GM21619 (cell line): ENCODE results near the gene TRIM38.
"Not testable (repeated sequence)": the region's sequence is repeated elsewhere in the genome, so short reads cannot be mapped to it uniquely, and the experiment has no call there.

Source experiments
- ATAC-seq: cut with Tn5 transposase; IDR thresholded peaks from one replicate; pipeline ENCODE4 v1.9.1; 2021; ENCODE audit not compliant: unreplicated experiment

Gene TRIM38, protein sequence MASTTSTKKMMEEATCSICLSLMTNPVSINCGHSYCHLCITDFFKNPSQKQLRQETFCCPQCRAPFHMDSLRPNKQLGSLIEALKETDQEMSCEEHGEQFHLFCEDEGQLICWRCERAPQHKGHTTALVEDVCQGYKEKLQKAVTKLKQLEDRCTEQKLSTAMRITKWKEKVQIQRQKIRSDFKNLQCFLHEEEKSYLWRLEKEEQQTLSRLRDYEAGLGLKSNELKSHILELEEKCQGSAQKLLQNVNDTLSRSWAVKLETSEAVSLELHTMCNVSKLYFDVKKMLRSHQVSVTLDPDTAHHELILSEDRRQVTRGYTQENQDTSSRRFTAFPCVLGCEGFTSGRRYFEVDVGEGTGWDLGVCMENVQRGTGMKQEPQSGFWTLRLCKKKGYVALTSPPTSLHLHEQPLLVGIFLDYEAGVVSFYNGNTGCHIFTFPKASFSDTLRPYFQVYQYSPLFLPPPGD

DNA sequence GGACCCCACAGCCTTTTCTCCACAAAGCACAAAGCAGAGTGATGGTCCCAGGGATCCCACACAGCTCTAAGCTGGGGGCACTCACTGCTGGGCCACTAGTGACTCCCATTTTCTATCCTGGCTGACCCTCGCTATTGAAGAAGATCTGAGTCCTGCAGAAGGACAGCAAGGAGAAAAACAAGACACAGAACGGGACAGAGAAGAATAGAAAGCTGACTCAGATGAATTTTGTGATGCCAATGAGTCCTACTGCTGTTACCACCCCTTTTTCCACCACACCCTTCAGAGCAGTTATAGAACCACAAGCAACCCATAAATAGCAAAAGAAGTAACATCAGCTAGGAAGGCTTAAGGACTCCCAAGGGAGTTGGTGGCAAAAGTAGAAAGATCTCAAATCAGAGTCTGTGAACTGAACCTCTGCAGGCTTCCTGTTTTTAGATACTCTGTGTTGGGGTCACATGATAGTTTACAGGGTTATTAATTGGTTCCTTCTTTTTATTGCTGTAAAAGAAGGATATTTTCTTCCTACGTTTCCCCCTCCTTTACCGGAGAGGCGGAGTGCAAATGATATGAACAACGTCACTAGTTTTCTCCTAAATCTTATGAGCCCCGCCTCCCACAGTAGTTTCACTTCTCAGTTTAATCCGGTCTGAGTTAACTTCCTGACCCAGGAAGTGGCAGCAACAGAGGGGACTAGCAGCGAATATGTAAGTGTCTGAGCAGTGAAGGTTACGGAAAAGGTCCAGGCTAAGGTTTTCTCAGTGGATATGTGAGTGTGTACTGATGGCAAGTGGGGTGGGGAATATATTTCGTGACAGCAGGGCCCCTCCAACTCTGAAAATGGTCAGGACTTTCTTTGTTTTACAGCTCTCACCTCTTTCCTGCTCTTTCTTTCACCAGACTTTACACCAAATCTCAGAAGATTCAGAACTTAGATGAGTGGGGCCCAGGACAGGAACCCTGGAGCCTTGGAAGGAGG, at the start of gene TRIM38:
Gene TRIM38, plus strand, starts transcription at position 654 of the 979 bp plus-strand sequence. CDS start 3,721 bp downstream, outside the sequence.
- ATAC-seq: peak; percentile 77

DNA sequence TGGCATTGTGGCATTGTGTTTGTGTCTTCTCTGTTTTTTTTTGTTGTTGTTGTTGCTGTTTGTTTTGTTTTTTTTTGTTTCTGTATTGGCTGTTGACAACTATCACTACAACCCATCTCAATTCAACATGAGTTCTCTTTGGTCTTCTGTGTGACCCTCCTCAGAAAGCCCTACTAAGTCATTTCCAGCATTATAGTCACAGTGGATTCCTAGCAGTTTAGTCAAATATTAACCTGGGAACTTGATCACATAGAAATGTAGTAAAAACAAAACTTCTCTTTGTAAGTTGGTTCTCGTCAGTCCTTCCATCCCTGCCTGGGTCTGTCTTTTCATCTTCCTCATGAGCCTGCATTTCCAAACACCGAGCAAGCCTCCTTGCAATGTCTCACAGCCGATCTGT, 48.9 kb upstream of the TRIM38 start:
- no peak for ATAC-seq

GRCh38 chr6:25916330-25916729, 46.3 kb upstream of the TRIM38 start:
- ATAC-seq: no peak

GRCh38 chr6:25916789-25917490, 45.7 kb upstream of the TRIM38 start:
- no peak for ATAC-seq

DNA sequence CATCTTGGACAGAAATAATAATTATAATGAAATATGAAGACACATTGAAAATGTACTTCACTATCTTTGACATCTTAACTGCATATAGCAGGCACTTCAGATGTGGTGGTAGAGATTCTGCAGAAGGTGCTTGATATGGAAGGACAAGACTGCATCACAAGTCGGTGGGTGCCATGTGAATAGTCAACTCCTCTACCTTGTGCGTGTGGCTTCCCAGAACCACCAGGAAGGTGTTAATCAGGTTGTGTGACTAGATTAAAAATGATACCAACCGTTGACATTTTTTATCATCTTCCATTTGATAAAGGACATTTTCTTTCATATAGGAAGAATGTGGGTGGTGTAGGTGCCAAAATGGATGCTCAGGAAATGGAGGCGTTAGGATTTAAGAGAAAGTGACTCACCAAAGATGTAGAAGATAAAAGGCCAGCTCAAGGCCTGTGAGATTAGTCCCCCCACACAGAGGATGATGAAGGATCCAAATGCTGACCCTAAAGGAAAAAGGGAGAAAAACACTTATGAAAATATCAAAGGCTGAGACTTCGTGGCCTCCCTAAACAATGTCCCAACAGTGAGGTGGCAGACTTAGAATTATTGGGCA, 44.4 kb upstream of the TRIM38 start:
- no peak for ATAC-seq

DNA sequence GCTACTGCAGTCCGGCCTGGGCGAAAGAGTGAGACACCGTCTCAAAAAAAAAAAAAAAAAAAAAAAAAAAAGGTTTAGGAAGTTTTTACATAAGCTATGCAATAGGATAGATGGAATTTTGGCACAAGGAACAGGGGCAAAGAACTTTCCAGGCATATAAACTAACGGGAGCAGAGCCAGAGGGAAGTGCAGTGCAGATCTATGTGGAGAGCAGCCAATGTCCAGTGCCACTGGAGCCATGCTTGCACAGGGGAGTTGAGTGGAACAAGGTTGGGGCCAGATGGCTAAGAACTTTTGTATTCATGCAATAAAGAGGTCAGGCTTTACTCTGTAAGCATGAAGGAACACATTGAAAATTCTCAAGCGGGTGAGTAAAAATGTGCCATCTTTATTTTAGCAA, 42.9 kb upstream of the TRIM38 start:
- ATAC-seq: no peak

DNA sequence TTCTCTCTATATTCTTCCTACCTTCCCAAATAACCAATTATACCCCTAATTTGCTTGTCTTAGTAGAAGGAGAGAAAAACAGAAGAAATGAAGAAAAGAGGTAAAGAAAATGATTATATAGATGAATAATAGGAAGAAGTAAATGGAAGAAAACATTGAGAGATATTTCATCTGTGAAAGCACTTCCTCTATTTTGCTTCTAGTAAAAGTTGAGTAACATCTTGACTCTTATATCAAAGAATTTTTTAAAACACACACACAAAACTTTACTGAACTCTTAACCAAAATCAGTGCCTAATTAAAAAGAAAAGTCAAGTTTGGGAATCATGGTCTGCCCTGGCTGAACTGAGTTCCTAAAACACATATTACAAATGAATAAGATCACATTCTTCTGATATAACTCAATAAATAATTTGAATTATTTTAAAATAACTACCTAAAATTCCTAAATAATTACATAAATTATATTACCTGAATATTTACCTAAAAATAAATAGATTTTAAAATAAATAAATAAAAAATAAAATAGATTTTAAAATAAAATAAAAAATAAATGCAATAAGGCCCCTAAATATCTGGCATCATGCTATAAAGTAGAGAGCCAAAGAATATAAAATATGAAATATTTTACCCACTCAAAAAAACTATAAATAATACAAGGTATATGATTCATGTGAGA, 40.9 kb upstream of the TRIM38 start:
- ATAC-seq: no peak

DNA sequence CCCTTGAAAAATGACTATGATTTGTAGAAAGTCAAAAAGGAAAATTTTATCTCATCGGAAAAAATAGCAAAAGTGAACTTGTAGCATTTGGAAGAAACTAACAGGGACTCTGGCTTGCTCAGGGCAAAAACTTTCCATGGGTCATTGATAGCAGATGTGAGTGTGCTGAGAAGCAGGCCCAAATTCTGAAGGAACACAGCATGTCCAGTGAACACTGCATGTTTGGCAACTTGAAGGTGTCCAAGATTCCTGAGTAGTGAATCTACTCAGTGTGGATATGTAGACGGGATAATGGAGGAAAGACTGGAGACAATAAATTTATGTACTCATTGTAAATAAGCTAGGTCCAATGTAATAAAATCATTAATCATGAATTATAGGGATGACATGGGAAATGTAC, 40.3 kb upstream of the TRIM38 start:
- ATAC-seq: no peak

- no peak for ATAC-seq
Measured at GRCh38 chr6:25925876-25926275, 36.7 kb upstream of the TRIM38 start.

DNA sequence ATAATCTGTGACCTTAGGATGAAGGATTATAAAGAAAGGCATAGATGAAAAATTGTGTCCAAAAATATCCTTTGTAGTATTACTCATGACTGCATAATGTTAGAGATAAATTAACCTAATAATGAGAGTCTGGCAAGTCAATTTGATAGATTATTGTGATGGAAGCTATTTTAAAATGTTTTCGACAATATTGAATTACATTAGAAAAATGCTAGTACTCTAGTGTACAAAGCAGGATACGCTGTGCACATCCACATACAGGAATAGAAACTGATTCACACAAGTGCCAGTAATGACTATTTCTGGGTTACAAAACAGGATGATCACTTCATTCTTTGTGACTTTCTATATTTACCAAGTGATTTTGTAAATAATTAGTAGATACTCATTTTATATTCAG, 35.4 kb upstream of the TRIM38 start:
- ATAC-seq: no peak

- no peak for ATAC-seq
Measured at GRCh38 chr6:25927756-25928216, 34.8 kb upstream of the TRIM38 start.

GRCh38 chr6:25928562-25929324, 33.9 kb upstream of the TRIM38 start:
- no peak for ATAC-seq

DNA sequence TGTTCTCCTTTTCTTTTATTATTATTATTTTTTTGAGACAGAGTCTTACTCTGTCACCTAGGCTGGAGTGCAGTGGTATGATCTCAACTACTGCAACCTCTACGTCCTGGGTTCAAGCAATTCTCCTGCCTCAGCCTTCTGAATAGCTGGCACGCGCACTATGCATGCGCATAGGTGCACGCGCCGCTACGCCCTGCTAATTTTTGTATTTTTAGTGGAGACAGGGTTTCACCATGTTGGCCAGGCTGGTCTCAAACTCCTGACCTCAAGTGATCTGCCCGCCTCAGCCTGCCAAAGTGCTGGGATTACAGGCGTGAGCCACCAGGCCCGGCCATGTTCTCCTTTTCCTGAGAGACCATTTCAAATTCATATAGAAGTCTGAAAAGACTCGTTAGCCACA, 32.8 kb upstream of the TRIM38 start:
- ATAC-seq: not testable (repeated sequence)

- ATAC-seq: no peak
Measured at GRCh38 chr6:25930532-25931410, 31.8 kb upstream of the TRIM38 start, which contains the start of gene SLC17A2. Gene SLC17A2, minus strand, starts transcription at chr6:25930691. Its CDS starts 4,895 bp downstream, at chr6:25925796.

GRCh38 chr6:25931411-25931709, 31.2 kb upstream of the TRIM38 start:
- no peak for ATAC-seq

DNA sequence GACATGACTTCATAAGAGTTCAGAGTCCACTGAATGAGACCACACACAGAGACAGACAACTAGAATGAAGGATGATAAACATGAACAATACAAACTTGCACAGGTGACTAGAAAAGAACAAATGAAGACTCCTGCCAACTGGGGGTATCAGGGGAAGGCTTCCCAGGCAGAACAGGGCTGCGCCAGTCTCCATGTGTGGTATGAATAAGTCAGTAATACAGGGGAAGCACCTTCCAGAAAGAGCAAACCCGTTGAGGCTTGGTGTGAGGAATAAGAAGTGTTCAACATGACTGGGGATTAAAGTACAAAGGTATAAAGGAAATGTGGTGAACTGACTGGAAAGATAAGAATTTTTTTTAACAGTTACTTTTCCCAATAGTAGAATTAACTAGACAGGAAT, 28.4 kb upstream of the TRIM38 start:
- no peak for ATAC-seq

GRCh38 chr6:25934735-25935313, 27.8 kb upstream of the TRIM38 start:
- no peak for ATAC-seq

- ATAC-seq: no peak
Measured at GRCh38 chr6:25935953-25936352, 26.6 kb upstream of the TRIM38 start.
